IPS-NIHi7 (cell line): Measurements from ENCODE around the gene ESRRB.

Experiments
- DNase-seq: peaks from one replicate; pipeline ENCODE4 v3.0.0; 2012; ENCODE audit warnings: mixed read lengths; ENCODE audit errors: extremely low spot score

Gene ESRRB

GRCh38 chr14:76407449-76408150, 31.7 kb downstream of the ESRRB start:
- DNase-seq: no peak

GRCh38 chr14:76408877-76409276, 32.9 kb downstream of the ESRRB start:
- no peak for DNase-seq

- no peak for DNase-seq
These were observed 36.6 kb downstream of the ESRRB start for GRCh38 chr14:76412501-76412900.

DNA sequence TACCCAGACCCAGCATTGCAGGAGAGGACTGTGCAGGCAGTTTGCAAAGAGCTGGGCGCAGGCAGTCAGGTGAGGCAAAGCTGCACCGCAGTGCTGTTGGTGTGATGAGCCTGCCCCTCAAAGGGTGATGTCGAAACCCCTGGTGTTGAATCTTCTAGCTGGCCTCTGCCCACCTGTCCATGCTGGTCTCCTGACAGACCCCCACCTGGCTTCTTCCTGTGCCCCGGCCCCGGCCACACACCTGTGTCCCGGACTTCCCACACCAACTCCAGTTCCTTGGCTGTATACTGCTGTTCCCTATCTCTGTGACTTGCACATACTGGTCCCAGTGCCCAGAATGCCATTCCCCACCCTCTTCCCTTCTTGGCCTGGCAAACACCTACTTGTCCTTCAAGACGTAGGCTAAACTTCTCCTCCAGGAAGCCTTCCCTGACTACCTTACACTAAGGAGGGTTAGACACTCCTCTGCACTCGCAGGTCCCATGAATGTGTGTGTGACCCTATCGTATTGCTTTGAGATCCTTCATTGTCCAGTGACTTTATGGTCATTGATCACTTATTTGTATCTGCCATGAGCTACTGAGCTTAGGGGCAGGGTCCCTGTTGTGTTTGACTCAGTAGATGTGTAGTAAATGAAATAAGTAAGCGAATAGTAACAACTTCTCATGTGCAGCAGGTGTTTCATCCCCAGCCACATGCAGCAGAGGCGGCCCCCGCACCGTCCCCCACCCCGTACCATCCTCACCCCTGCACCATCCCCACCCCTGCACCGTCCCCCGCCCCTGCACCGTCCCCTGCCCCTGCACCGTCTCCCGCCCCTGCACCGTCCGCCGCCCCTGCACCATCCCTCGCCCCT, 37.4 kb downstream of the ESRRB start:
- no peak for DNase-seq

GRCh38 chr14:76413962-76414600, 38.1 kb downstream of the ESRRB start:
- DNase-seq: peak; percentile 50

DNA sequence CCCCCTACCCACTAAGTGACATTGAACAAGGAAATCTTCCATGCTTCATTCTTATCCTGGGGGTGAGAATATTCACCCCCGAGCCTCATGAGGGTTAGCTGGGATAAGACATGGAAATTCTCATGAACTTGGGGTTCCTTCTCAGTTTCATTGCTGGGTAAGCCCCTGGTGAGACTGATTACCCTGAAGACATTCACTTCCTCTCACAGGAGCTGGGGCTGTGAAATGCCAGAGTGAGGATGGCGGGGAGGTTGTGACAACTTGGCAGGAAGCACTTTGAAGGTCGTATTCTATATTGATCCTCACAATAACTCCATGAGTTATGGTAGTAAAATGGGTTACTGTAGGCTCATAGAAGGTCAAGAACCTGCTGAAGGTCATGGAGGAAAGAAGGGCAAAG, 43.5 kb downstream of the ESRRB start:
- no peak for DNase-seq

GRCh38 chr14:76420827-76421226, 44.9 kb downstream of the ESRRB start:
- DNase-seq: no peak

- DNase-seq: no peak
These were observed 45.7 kb downstream of the ESRRB start for GRCh38 chr14:76421662-76422061.

DNA sequence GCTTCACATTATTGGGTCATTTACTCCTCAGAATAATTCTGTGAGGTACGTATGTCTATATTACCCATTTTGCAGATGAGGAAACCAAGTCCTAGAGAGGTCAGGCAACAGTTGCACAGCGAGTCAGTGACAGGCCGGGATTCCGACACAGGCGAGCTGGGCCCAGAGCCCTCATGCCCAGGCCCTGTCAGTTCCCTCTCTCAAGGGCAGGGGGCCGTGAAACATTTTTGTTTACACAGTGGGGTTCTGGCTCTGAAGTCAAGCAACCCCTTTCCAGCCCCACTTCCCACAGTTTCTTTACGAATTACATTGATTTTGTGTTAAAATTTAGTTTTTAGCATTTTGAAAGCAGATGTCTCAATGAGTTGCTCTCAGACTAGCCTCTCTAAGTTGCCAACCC, 46.7 kb downstream of the ESRRB start:
- DNase-seq: no peak

DNA sequence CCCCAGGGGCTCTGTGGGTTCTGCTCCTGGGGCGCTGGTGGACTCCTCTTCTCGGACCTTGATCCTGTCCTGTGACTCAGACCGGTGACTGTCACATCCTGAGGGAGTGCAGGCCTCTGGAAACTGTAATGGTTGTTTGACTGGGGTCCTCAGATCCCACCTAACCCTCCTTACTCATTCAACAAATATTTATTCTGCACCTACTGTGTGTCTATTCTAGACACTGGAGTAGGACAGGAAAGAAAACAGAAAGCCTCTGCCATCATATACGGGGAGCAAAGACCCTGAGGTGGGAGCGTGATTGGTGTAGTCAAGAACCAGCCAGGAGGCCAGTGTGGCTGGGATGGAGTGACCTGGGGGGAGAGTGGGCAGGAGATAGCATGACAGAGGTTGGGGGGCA, 47.6 kb downstream of the ESRRB start:
- DNase-seq: no peak

GRCh38 chr14:76424359-76424758, 48.4 kb downstream of the ESRRB start:
- DNase-seq: no peak

GRCh38 chr14:76426161-76426696, 50.3 kb downstream of the ESRRB start:
- no peak for DNase-seq

DNA sequence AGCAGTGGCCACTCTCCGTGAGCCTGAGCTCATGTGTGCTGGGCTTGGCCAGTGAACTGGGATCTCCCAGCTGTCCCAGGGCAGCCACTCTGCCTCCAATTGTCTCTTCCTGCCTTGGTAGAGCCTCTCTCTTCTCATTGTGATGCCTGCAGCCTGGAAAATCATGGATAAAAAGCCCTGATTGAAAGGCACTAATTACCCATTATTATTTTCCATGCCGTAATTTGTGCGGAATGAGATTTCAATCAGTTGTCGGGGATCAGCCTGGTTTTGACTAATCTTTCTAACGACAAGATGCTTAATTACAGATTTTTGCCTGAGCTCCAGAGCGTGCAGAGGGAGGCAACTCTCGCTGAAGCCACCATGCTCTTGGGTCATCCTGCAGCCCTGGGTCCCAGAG, 52.7 kb downstream of the ESRRB start:
- DNase-seq: no peak

- no peak for DNase-seq
These were observed 54.1 kb downstream of the ESRRB start for GRCh38 chr14:76430017-76430416.

- no peak for DNase-seq
These were observed 54.6 kb downstream of the ESRRB start for GRCh38 chr14:76430475-76430980.

DNA sequence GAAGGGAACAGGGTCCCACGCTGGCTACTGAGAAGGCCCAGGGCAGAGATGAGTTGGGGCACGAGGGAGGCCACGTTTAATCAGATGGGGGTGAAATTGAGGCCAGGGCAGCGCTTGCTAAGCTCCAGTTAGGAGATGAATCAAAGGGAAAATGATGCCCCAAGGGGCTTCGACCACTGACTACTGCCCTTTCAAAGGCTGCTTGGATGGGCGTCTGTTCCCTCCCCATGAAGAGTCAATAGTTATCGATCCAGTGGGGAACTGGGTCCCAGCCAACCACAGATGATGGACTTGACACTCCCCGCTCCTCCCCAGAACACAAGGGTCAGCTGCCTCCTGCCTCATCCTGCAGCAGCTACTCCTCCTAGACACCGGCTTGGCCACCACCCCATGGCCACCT, 55.6 kb downstream of the ESRRB start:
- DNase-seq: no peak

GRCh38 chr14:76432827-76433752, 57.2 kb downstream of the ESRRB start:
- no peak for DNase-seq

- DNase-seq: no peak
These were observed 58.3 kb downstream of the ESRRB start for GRCh38 chr14:76434220-76434619.

GRCh38 chr14:76439237-76439775, 63.4 kb downstream of the ESRRB start:
- DNase-seq: no peak

GRCh38 chr14:76446486-76446885, 70.5 kb downstream of the ESRRB start:
- DNase-seq: no peak

DNA sequence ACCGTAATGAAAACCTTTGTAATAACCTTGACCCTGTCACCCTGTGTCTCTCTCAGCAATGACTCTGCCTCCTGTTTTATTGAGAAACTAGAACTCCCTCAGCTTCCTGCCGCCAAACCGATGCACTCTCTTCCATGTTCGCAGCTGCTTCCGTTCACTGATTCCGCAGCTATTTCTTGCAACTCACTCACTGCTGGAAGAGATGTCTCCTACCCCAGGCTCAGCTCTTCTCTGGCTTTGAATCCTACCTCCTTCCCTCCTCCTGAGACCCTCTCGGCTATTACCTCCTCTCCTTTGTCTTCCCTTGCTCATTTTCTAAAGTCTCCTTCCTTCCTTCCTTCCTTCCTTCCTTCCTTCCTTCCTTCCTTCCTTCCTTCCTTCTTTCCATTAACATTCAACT, 71.0 kb downstream of the ESRRB start:
- no peak for DNase-seq
